SU-DHL-6 (cell line): ENCODE measurements around the gene ACTR8.
A peak's percentile ranks its signal among the peaks of the same experiment; 100 is the strongest.

Source experiments
- H2AFZ ChIP-seq: fragments of 200-600 bp; sonication (generic); 2 replicates; pipeline ENCODE4 v1.6.1; 2014; ENCODE audit warnings: low read depth, mild to moderate bottlenecking, moderate library complexity, mixed read lengths, antibody characterized with exemption, low read length; ENCODE audit not compliant: severe bottlenecking
- H3F3A ChIP-seq: fragments of 200-600 bp; shearing (Covaris generic); 2 replicates; pipeline ENCODE4 v1.6.0; 2016; ENCODE audit warnings: antibody characterized with exemption, mild to moderate bottlenecking; ENCODE audit not compliant: insufficient read depth
- H3K27ac ChIP-seq: fragments of 200-600 bp; sonication (generic); 2 replicates; pipeline ENCODE4 v1.5.1; 2016; ENCODE audit warnings: low read depth, mild to moderate bottlenecking, low read length, moderate library complexity, mixed read lengths
- H3K27me3 ChIP-seq: fragments of 200-600 bp; sonication (generic), shearing (Covaris generic); 2 replicates; pipeline ENCODE4 v1.6.0; 2014; ENCODE audit warnings: mild to moderate bottlenecking, low read length
- H3K36me3 ChIP-seq: fragments of 200-600 bp; sonication (generic); 2 replicates; pipeline ENCODE4 v1.6.1; 2014; ENCODE audit warnings: mild to moderate bottlenecking, low read length, mixed read lengths
- H3K4me2 ChIP-seq: fragments of 300-600, 200-600 bp; shearing (Covaris generic), sonication (generic); 2 replicates; pipeline ENCODE4 v1.6.0; 2014; ENCODE audit warnings: low read length, low read depth, mild to moderate bottlenecking; ENCODE audit not compliant: poor library complexity, severe bottlenecking
- H3K4me3 ChIP-seq: fragments of 200-600 bp; sonication (generic); 2 replicates; pipeline ENCODE4 v1.5.1; 2014; ENCODE audit warnings: antibody characterized with exemption, low read length, mild to moderate bottlenecking, mixed read lengths; ENCODE audit not compliant: insufficient read depth, poor library complexity, severe bottlenecking
- H3K79me2 ChIP-seq: fragments of 200-600 bp; sonication (generic); 2 replicates; pipeline ENCODE4 v1.6.1; 2014; ENCODE audit warnings: mild to moderate bottlenecking, low read length, moderate library complexity; ENCODE audit not compliant: insufficient read depth
- H3K9ac ChIP-seq: fragments of 200-600 bp; sonication (generic); 2 replicates; pipeline ENCODE4 v1.7.0; 2014; ENCODE audit warnings: mild to moderate bottlenecking, low read length
- H3K9me2 ChIP-seq: fragments of 200-600 bp; sonication (generic); replicated peaks from 2 replicates; pipeline ENCODE4 v1.6.1; 2014; ENCODE audit warnings: low read length; ENCODE audit not compliant: insufficient read depth
- H3K9me3 ChIP-seq: fragments of 200-600 bp; sonication (generic); 2 replicates; pipeline ENCODE4 v1.6.1; 2014; ENCODE audit warnings: low read length, mixed read lengths; ENCODE audit not compliant: insufficient read depth
- H4K20me1 ChIP-seq: fragments of 200-600 bp; sonication (generic); 2 replicates; pipeline ENCODE4 v1.6.1; 2014; ENCODE audit warnings: low read depth, mild to moderate bottlenecking, antibody characterized with exemption, low read length, moderate library complexity, mixed read lengths
- CTCF ChIP-seq: fragments of 200-600 bp; sonication (generic); IDR thresholded peaks from one replicate; pipeline ENCODE4 v1.5.1; 2017; ENCODE audit warnings: antibody characterized with exemption, mild to moderate bottlenecking, low read length, moderate library complexity; ENCODE audit not compliant: insufficient read depth, poor library complexity, severe bottlenecking
- EZH2phosphoT487 ChIP-seq: fragments of 200-600 bp; sonication (generic), shearing (Covaris generic); conservative IDR thresholded peaks from 2 replicates; pipeline ENCODE4 v1.6.1; 2018; ENCODE audit warnings: mild to moderate bottlenecking, antibody characterized with exemption, low read length, moderate library complexity, mixed read lengths

ACTR8 gene

GRCh38 chr3:53841296-53841695 is 40.7 kb downstream of the ACTR8 start:
- H4K20me1 ChIP-seq, result no peaks in the 10 kb centered on the region
- H3K27me3 ChIP-seq, result no peaks in the 10 kb centered on the region
- H2AFZ ChIP-seq, result no peak overlapping the region
- no peaks in the 10 kb centered on the region for H3K9me2 ChIP-seq
- H3K9ac ChIP-seq, result no peak overlapping the region
- no peak overlapping the region for H3K4me2 ChIP-seq
- H3K79me2 ChIP-seq, result peaks cover 32% of the 10 kb centered on the region
- TF ChIP-seq CTCF (no peak), EZH2phosphoT487 (no peak)
- H3F3A ChIP-seq, result peaks cover 32% of the 10 kb centered on the region
- 0 out of 2 replicates have a peak overlapping the region, but pooled peaks have one; percentile 98 for H3K27ac ChIP-seq
- H3K9me3 ChIP-seq, result no peaks in the 10 kb centered on the region
- peaks cover 9% of the 10 kb centered on the region; the same call in 1 of the 2 replicates for H3K36me3 ChIP-seq
- no peak overlapping the region for H3K4me3 ChIP-seq

GRCh38 chr3:53837331-53837730 is 44.6 kb downstream of the ACTR8 start:
- Histone ChIP-seq H3K4me3 (no peak overlapping the region), H3F3A (no peaks in the 10 kb centered on the region), H3K9ac (no peak overlapping the region), H4K20me1 (no peaks in the 10 kb centered on the region), H3K27me3 (no peaks in the 10 kb centered on the region), H3K79me2 (peaks cover 23% of the 10 kb centered on the region), H2AFZ (no peak overlapping the region), H3K4me2 (no peak overlapping the region), H3K36me3 (peaks cover 13% of the 10 kb centered on the region; the same call in 1 of the 2 replicates), H3K27ac (no peak overlapping the region), H3K9me3 (no peaks in the 10 kb centered on the region), H3K9me2 (no peaks in the 10 kb centered on the region)
- TF ChIP-seq CTCF (no peak), EZH2phosphoT487 (no peak)

- Histone ChIP-seq H3K27ac (no peak overlapping the region), H3K9me2 (no peaks in the 10 kb centered on the region), H2AFZ (no peak overlapping the region), H3K4me2 (no peak overlapping the region), H3K4me3 (no peak overlapping the region), H3K27me3 (no peaks in the 10 kb centered on the region), H3K9me3 (no peaks in the 10 kb centered on the region), H3K79me2 (0 out of 2 replicates have a peak, but pooled peaks cover 12% of the 10 kb centered on the region), H4K20me1 (no peaks in the 10 kb centered on the region), H3F3A (no peaks in the 10 kb centered on the region), H3K9ac (no peak overlapping the region), H3K36me3 (peaks cover 13% of the 10 kb centered on the region; the same call in 1 of the 2 replicates)
- TF ChIP-seq CTCF (no peak), EZH2phosphoT487 (no peak)
These were observed 45.7 kb downstream of the ACTR8 start for GRCh38 chr3:53836084-53836872.
